ENCODE measurements around the gene FBRSL1. TPM values are rescaled to one million over a fixed set of nuclear protein-coding genes. Genes with fewer than 3 reads are reported as not detected.

FBRSL1 gene
- total and polyA plus RNA-seq, 2 of the 8 experiments (the other 6 are each of a cell fraction or from before 2014, with no cell fraction given) = 18.4 to 109 TPM

- H3K79me1 ChIP-seq (ENCODE audit: low read depth, low read length) = no peaks in the 10 kb centered on the region
- no peaks in the 10 kb centered on the region for H3K79me2 ChIP-seq (ENCODE audit: control insufficient read depth in 1 of 2, insufficient read depth in 2 of 2, low read length in 2 of 2)
- no peak overlapping the region for H4K5ac ChIP-seq (ENCODE audit: insufficient read length, low read depth, low read length)
- no peak overlapping the region for H3K4me3 ChIP-seq (ENCODE audit: extremely low read depth in 1 of 4, insufficient read depth in 2 of 4, low read depth in 3 of 4, low read length in 4 of 4)
- H2BK20ac ChIP-seq (ENCODE audit: low read length) = no peak overlapping the region
- POLR2A ChIA-PET (ENCODE audit: partially characterized antibody) = interaction anchor here (0.7 kb wide), 1 partner anchor 53 kb away, joined by 3 read pairs; no protein-coding TSS in a partner anchor
- H3K23ac ChIP-seq (ENCODE audit: insufficient read length) = no peak overlapping the region
- H3K56ac ChIP-seq (replicated peaks; ENCODE audit: insufficient read length, low read depth, low read length) = no peak overlapping the region
- H3K27me3 ChIP-seq (replicated peaks in 1 of 4; ENCODE audit: control insufficient read depth in 3 of 4, extremely low read depth in 1 of 4, insufficient read depth in 3 of 4, low read length in 3 of 4) = peaks cover 62 to 85% (median 77%) of the 10 kb centered on the region in 4 experiments
- FAIRE-seq (no peak), DNase-seq (ENCODE audit: low read depth in 1 of 2, low spot score in 2 of 2) (no peak)
- H2AFZ ChIP-seq (ENCODE audit: low read length) = no peak overlapping the region
- H2AK5ac ChIP-seq (ENCODE audit: low read depth, low read length) = no peak overlapping the region
- whole genome bisulfite sequencing, 2 experiments (ENCODE audit: extremely low coverage in 1 of 2, insufficient coverage in 1 of 2, insufficient read length in 1 of 2, insufficient replicate concordance in 2 of 2, low coverage in 1 of 2, low lambda C conversion rate in 2 of 2, missing lambda C conversion rate in 1 of 2) = 98% methylated on average over 7 of the region's 23 CpGs; no CpG with 5 or more reads in 1 of the 2 experiments
- no peak overlapping the region for H3K14ac ChIP-seq (ENCODE audit: insufficient read length)
- no peaks in the 10 kb centered on the region; a peak in 1 of 7 replicates for H3K4me1 ChIP-seq (replicated peaks in 1 of 4; ENCODE audit: control insufficient read depth in 3 of 4, insufficient read depth in 4 of 4, low read length in 3 of 4)
- no peak overlapping the region for H2BK12ac ChIP-seq (ENCODE audit: low read depth, low read length)
- H4K20me1 ChIP-seq (replicated peaks in 1 of 2; ENCODE audit: control insufficient read depth in 1 of 2, insufficient read depth in 2 of 2, low read length in 2 of 2) = peaks cover 0 to 6% of the 10 kb centered on the region in 2 experiments
- no peaks in the 10 kb centered on the region; the same call in 1 of the 2 replicates for H3K23me2 ChIP-seq (ENCODE audit: low read depth, low read length)
- no peak overlapping the region for H2BK120ac ChIP-seq (replicated peaks; ENCODE audit: low read depth, low read length)
- no peaks in the 10 kb centered on the region; a peak in 2 of 8 replicates for H3K36me3 ChIP-seq (ENCODE audit: control insufficient read depth in 2 of 4, insufficient read depth in 4 of 4, low read length in 3 of 4)
- no peak overlapping the region for H3K27ac ChIP-seq (ENCODE audit: low read depth, low read length)
- no peak overlapping the region for H3K9ac ChIP-seq (replicated peaks in 1 of 4; ENCODE audit: extremely low read depth in 1 of 4, low read depth in 3 of 4, low read length in 3 of 4)
- H3K4me2 ChIP-seq (ENCODE audit: insufficient read depth in 1 of 2, low read depth in 2 of 2, low read length in 2 of 2) = no peak overlapping the region
- peaks cover 28 to 41% of the 10 kb centered on the region in 2 experiments for H3K9me3 ChIP-seq (ENCODE audit: insufficient read depth in 2 of 2, low read depth in 1 of 2, low read length in 1 of 2)
- no peak overlapping the region for H3K4ac ChIP-seq (replicated peaks; ENCODE audit: insufficient read length, low read depth, low read length)
- TF ChIP-seq CBX5 (IDR thresholded peaks at IDR 0.05; ENCODE audit: low read depth, low read length) (no peak), POLR2AphosphoS5 (IDR thresholded peaks at IDR 0.05; ENCODE audit: low read depth, low read length) (no peak), FOSL1 (IDR thresholded peaks at IDR 0.05; ENCODE audit: insufficient read depth, low read depth, low read length) (no peak), CHD1 (IDR thresholded peaks at IDR 0.05; ENCODE audit: low read depth, low read length) (no peak), TEAD4 (IDR thresholded peaks at IDR 0.05; ENCODE audit: low read depth, low read length) (no peak), POU5F1 (IDR thresholded peaks at IDR 0.05; ENCODE audit: low read depth, low read length) (no peak), TCF12 (IDR thresholded peaks at IDR 0.05; ENCODE audit: low read depth, low read length) (no peak), TAF1 (IDR thresholded peaks at IDR 0.05; ENCODE audit: low read depth, low read length) (no peak), CBX8 (IDR thresholded peaks at IDR 0.05; ENCODE audit: borderline replicate concordance, low read depth, low read length) (no peak), ASH2L (IDR thresholded peaks at IDR 0.05; ENCODE audit: low read length) (no peak), SP1 (IDR thresholded peaks at IDR 0.05; ENCODE audit: low read depth, low read length) (no peak), HDAC6 (IDR thresholded peaks at IDR 0.05; ENCODE audit: low read depth, low read length) (no peak), CHD2 (IDR thresholded peaks at IDR 0.05; ENCODE audit: low read length) (no peak), BRCA1 (IDR thresholded peaks at IDR 0.05; ENCODE audit: low read depth, low read length) (no peak)
- H2BK5ac ChIP-seq (ENCODE audit: low read depth, low read length) = no peak overlapping the region
- no peak overlapping the region for H2BK15ac ChIP-seq (ENCODE audit: low read length)
- no peak overlapping the region for H4K91ac ChIP-seq (replicated peaks; ENCODE audit: insufficient read length, low read length)
- H3K18ac ChIP-seq (ENCODE audit: extremely low read depth, low read length) = no peak overlapping the region
- CTCF ChIA-PET (ENCODE audit: partially characterized antibody) = interaction anchor here (2.0 kb wide), 1 partner anchor 124 kb away, joined by 6 read pairs; no protein-coding TSS in a partner anchor
- H4K8ac ChIP-seq (ENCODE audit: extremely low read depth, insufficient read depth, low read length) = no peak overlapping the region
Measured at GRCh38 chr12:132539016-132539773, 49.2 kb downstream of the FBRSL1 start.
